ENCODE results near the gene CSNK2A1. TPM values are rescaled to one million over a fixed set of nuclear protein-coding genes. Genes with fewer than 3 reads are reported as not detected.
A peak's percentile ranks its signal among the peaks of the same experiment; 100 is the strongest.

CSNK2A1 gene
- total and polyA plus RNA-seq, 2 experiments from 2014 or later = 85.1 to 244 TPM

GRCh38 chr20:428658-429200, 114.9 kb downstream of the CSNK2A1 start:
- H3K4me3 Mint-ChIP-seq = no peak overlapping the region
- Histone ChIP-seq H3F3A (replicated peaks; ENCODE audit: low read depth) (no peaks in the 10 kb centered on the region), H2AFZ (no peak overlapping the region), H3K27ac (ENCODE audit: low read depth) (no peak overlapping the region), H3K4me3 (no peak overlapping the region), H3K9me2 (ENCODE audit: insufficient read depth) (no peaks in the 10 kb centered on the region), H3K4me1 (ENCODE audit: insufficient read depth) (peaks cover 4% of the 10 kb centered on the region), H4K20me1 (replicated peaks; ENCODE audit: insufficient read depth) (peaks cover 24% of the 10 kb centered on the region), H3K4me2 (no peak overlapping the region), H3K27me3 (ENCODE audit: insufficient read depth) (peaks cover 12% of the 10 kb centered on the region), H3K36me3 (ENCODE audit: insufficient read depth) (no peaks in the 10 kb centered on the region), H3K79me2 (replicated peaks; ENCODE audit: insufficient read depth) (no peaks in the 10 kb centered on the region)
- no peaks in the 10 kb centered on the region for H3K9me3 Mint-ChIP-seq
- TF ChIP-seq ZNF331 (CRISPR knock-in tag; IDR thresholded peaks at IDR 0.05; ENCODE audit: low read depth) (no peak), CTCF (conservative IDR thresholded peaks at IDR 0.05; ENCODE audit: low read depth in 2 of 2) (peak; percentile 9 to 38; a peak in 3 of 4 replicates)
- peaks cover 45% of the 10 kb centered on the region for H3K36me3 Mint-ChIP-seq (ENCODE audit: low read depth)
- H3K27me3 Mint-ChIP-seq (ENCODE audit: insufficient read depth, low read depth, poor library complexity) = peaks cover 23% of the 10 kb centered on the region
- H3K27ac Mint-ChIP-seq = no peak overlapping the region
- peak; percentile 78 for ATAC-seq
- H3K4me1 Mint-ChIP-seq = peaks cover 11% of the 10 kb centered on the region
- DNase-seq (ENCODE audit: low spot score) = peak; percentile 60

DNA sequence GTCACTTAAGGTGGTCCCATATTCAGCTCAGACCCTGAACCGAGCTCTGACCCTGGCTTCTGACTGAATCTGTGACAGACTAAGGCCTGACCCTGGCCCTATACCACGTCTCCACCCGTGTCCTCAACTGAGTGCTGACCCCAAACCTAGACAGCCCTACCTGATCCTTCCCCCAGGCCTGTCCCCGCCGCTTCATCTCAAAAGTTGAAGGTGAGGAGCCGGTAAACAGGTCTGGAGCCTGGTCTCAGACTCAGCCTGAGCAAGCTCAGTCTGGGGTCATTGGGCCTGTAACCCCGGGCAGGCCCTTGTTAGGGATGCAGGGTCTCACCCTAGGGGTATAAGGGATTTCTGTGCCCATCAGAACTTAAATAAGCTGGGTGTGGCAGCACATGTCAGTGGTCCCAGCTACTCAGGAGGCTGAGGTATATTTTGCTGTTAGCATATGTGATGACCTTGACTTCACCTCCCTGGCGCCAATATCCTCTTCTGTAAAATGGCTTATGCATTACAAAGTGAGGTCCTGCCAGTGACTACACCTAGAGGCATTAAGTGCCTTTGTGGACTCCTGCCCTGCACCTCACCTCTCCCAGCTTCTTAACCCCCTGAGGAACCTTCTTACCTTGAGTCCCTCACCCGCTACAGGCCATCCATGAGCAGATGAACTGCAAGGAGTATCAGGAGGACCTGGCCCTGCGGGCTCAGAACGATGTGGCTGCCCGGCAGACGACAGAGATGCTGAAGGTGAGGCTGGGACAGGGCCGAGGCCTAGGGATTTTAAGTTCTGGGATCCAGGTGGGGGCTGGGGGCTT, 115.5 kb downstream of the CSNK2A1 start:
- Histone ChIP-seq H3K27me3 (ENCODE audit: insufficient read depth) (peaks cover 6% of the 10 kb centered on the region; the same call in 1 of the 2 replicates), H3K9me2 (ENCODE audit: insufficient read depth) (no peaks in the 10 kb centered on the region), H3K27ac (ENCODE audit: low read depth) (no peak overlapping the region), H2AFZ (no peak overlapping the region), H4K20me1 (replicated peaks; ENCODE audit: insufficient read depth) (peaks cover 17% of the 10 kb centered on the region), H3K4me1 (ENCODE audit: insufficient read depth) (no peaks in the 10 kb centered on the region), H3F3A (replicated peaks; ENCODE audit: low read depth) (no peaks in the 10 kb centered on the region), H3K36me3 (ENCODE audit: insufficient read depth) (no peaks in the 10 kb centered on the region), H3K4me3 (no peak overlapping the region), H3K79me2 (replicated peaks; ENCODE audit: insufficient read depth) (no peaks in the 10 kb centered on the region), H3K4me2 (no peak overlapping the region)
- ATAC-seq (no peak), DNase-seq (ENCODE audit: low spot score) (no peak)
- H3K4me3 Mint-ChIP-seq = no peak overlapping the region
- TF ChIP-seq EZH2phosphoT487 (IDR thresholded peaks at IDR 0.05; ENCODE audit: unreplicated experiment) = no peak
- TF ChIP-seq POLR2AphosphoS5 (IDR thresholded peaks at IDR 0.05; ENCODE audit: low read depth) = no peak
- TF ChIP-seq STAT1 (IDR thresholded peaks at IDR 0.05; ENCODE audit: unreplicated experiment) = no peak
- TF ChIP-seq ETS1 (IDR thresholded peaks at IDR 0.05) = no peak
- TF ChIP-seq NANOG (IDR thresholded peaks at IDR 0.05; ENCODE audit: borderline replicate concordance) = no peak
- no peak for TF ChIP-seq ZNF331 (CRISPR knock-in tag; IDR thresholded peaks at IDR 0.05; ENCODE audit: low read depth)
- no peak overlapping the region for H3K27ac Mint-ChIP-seq
- H3K4me1 Mint-ChIP-seq = peaks cover 4% of the 10 kb centered on the region
- H3K36me3 Mint-ChIP-seq (ENCODE audit: low read depth) = peaks cover 45% of the 10 kb centered on the region
- H3K27me3 Mint-ChIP-seq (ENCODE audit: insufficient read depth, low read depth, poor library complexity) = peaks cover 17% of the 10 kb centered on the region
- H3K9me3 Mint-ChIP-seq = no peaks in the 10 kb centered on the region
